GM12878 (cell line): ENCODE results near the gene SMU1. TPM values are rescaled to one million over a fixed set of nuclear protein-coding genes. Genes with fewer than 3 reads are reported as not detected.

Experiments used
- ATAC-seq: fragments of 200-7000 bp; cut with Tn5 transposase; 3 replicates; pipeline ENCODE4 v1.9.1; 2020; ENCODE audit warnings: mild to moderate bottlenecking, moderate library complexity
- BruUV-seq: library from RNA; stranded (reverse); fragments of 400-500 nt; replicated peaks from 2 replicates; lab custom pipeline; 2021; lab: Mats Ljungman, UMichigan
- CTCF ChIA-PET: fragments of 300-600 bp; sonication (Branson Sonifier 250); formaldehyde crosslinking; extraction: SDS; loops from one replicate; lab custom pipeline; 2021; ENCODE audit warnings: inconsistent platforms; lab: Yijun Ruan, JAX
- POLR2A ChIA-PET: fragments of 350-600 bp; formaldehyde crosslinking; extraction: SDS; loops from one replicate; lab custom pipeline; 2021; ENCODE audit warnings: inconsistent platforms; lab: Charles Lee
- RAD21 ChIA-PET: fragments of 300-600 bp; sonication (Branson Sonifier 250); formaldehyde crosslinking; loops from one replicate; lab custom pipeline; 2023; ENCODE audit warnings: antibody characterized with exemption; ENCODE audit not compliant: unreplicated experiment; lab: Charles Lee
- SMC1A ChIA-PET: fragments of 300-600 bp; sonication (Branson Sonifier 250); formaldehyde crosslinking; loops from one replicate; lab custom pipeline; 2023; ENCODE audit not compliant: unreplicated experiment, uncharacterized antibody; lab: Charles Lee
- DNase-seq: peaks from one replicate; pipeline ENCODE4 v3.0.0-alpha.2; 2011; ENCODE audit warnings: low read depth, low spot score
- FAIRE-seq: peaks from 3 replicates; lab custom pipeline; 2011; peaks lifted over from hg19 to GRCh38; lab: Jason Lieb, UNC
- H2AFZ ChIP-seq: 2 replicates; pipeline ENCODE4 v1.6.0; 2011; ENCODE audit warnings: low read depth, low read length, control low read depth; ENCODE audit not compliant: control insufficient read depth
- H3K27ac ChIP-seq: 2 replicates; pipeline ENCODE4 v1.5.1; 2011; ENCODE audit warnings: control low read depth; ENCODE audit not compliant: control insufficient read depth, insufficient read depth
- H3K27me3 ChIP-seq, 2 experiments: replicated peaks in 1 of 2; 2 replicates each; pipeline versions ENCODE4 v1.6.0 to v1.6.1; 2011; ENCODE audit warnings: low read length in 1 of 2; ENCODE audit not compliant: control insufficient read depth in 2 of 2, insufficient read depth in 2 of 2
- H3K36me3 ChIP-seq, 2 experiments: 2 replicates each; pipeline ENCODE4 v1.5.1; 2011; ENCODE audit warnings: low read length in 1 of 2; ENCODE audit not compliant: control insufficient read depth in 2 of 2, insufficient read depth in 2 of 2
- H3K4me1 ChIP-seq: 2 replicates; pipeline ENCODE4 v1.6.1; 2011; ENCODE audit warnings: mild to moderate bottlenecking, low read length, moderate library complexity, mixed read lengths; ENCODE audit not compliant: control insufficient read depth, insufficient read depth
- H3K4me2 ChIP-seq: 2 replicates; pipeline ENCODE4 v1.6.0; 2011; ENCODE audit warnings: control low read depth; ENCODE audit not compliant: control insufficient read depth, insufficient read depth
- H3K4me3 ChIP-seq: fragments of 200-600 bp; sonication (generic); 2 replicates; pipeline ENCODE4 v1.5.1; 2016
- H3K79me2 ChIP-seq: 2 replicates; pipeline ENCODE4 v1.6.0; 2011; ENCODE audit warnings: low read length; ENCODE audit not compliant: control insufficient read depth, insufficient read depth
- H3K9ac ChIP-seq: 2 replicates; pipeline ENCODE4 v1.8.0; 2011; ENCODE audit warnings: low read length, control low read depth, mixed read lengths; ENCODE audit not compliant: control insufficient read depth, insufficient read depth
- H3K9me3 ChIP-seq: replicated peaks from 3 replicates; pipeline ENCODE4 v1.5.1; 2011; ENCODE audit warnings: mild to moderate bottlenecking, low read length; ENCODE audit not compliant: control insufficient read depth, insufficient read depth
- H4K20me1 ChIP-seq: 2 replicates; pipeline ENCODE4 v1.6.0; 2011; ENCODE audit not compliant: control insufficient read depth, insufficient read depth
- E2F8 ChIP-seq: fragments of 450-650 bp; IDR thresholded peaks from 2 replicates; pipeline ENCODE4 v1.6.1; 2018; ENCODE audit warnings: mild to moderate bottlenecking, low read depth, moderate library complexity; ENCODE audit not compliant: partially characterized antibody
- HCFC1 ChIP-seq: fragments of 150-350 bp; IDR thresholded peaks from 2 replicates; pipeline ENCODE4 v1.6.1; 2014; ENCODE audit warnings: low read length
- IRF4 ChIP-seq: IDR thresholded peaks from 2 replicates; pipeline ENCODE4 v1.6.1; 2011; ENCODE audit warnings: low read depth, low read length
- LARP7 ChIP-seq: fragments of 450-650 bp; IDR thresholded peaks from 2 replicates; pipeline ENCODE4 v1.6.1; 2017; ENCODE audit warnings: mild to moderate bottlenecking
- MYC ChIP-seq: IDR thresholded peaks from 2 replicates; pipeline ENCODE4 v1.6.1; 2011; ENCODE audit warnings: mild to moderate bottlenecking, low read length, moderate library complexity, inconsistent platforms; ENCODE audit not compliant: insufficient read depth, insufficient replicate concordance, insufficient read length, severe bottlenecking
- NFYB ChIP-seq: IDR thresholded peaks from 2 replicates; pipeline ENCODE4 v1.6.1; 2011; ENCODE audit warnings: low read depth, mild to moderate bottlenecking, low read length, improper control_type of control experiment, moderate library complexity; ENCODE audit not compliant: insufficient read depth
- NR2C1 ChIP-seq: fragments of 450-650 bp; IDR thresholded peaks from 2 replicates; pipeline ENCODE4 v1.6.1; 2017; ENCODE audit warnings: antibody characterized with exemption, mild to moderate bottlenecking, moderate library complexity
- RB1 ChIP-seq: fragments of 450-650 bp; formaldehyde crosslinking; IDR thresholded peaks from 2 replicates; pipeline ENCODE4 v1.6.1; 2017; ENCODE audit warnings: mild to moderate bottlenecking, borderline replicate concordance
- RBBP5 ChIP-seq: fragments of 200-600 bp; sonication (generic); conservative IDR thresholded peaks from 2 replicates; pipeline ENCODE4 v1.6.1; 2016
- RUNX3 ChIP-seq: IDR thresholded peaks from 2 replicates; pipeline ENCODE4 v1.6.1; 2012; ENCODE audit warnings: low read length, inconsistent platforms
- SPI1 ChIP-seq: IDR thresholded peaks from 2 replicates; pipeline ENCODE4 v1.6.1; 2011; ENCODE audit warnings: low read depth, mild to moderate bottlenecking, low read length, moderate library complexity, borderline replicate concordance; ENCODE audit not compliant: insufficient read depth
- SUPT20H ChIP-seq: IDR thresholded peaks from 2 replicates; pipeline ENCODE4 v1.6.1; 2011; ENCODE audit warnings: low read depth, mild to moderate bottlenecking, low read length, moderate library complexity, borderline replicate concordance; ENCODE audit not compliant: control insufficient read depth
- ZNF217 ChIP-seq: fragments of 450-650 bp; IDR thresholded peaks from 2 replicates; pipeline ENCODE4 v1.6.1; 2017; ENCODE audit warnings: antibody characterized with exemption, mild to moderate bottlenecking
- ZNF622 ChIP-seq: fragments of 450-650 bp; IDR thresholded peaks from 2 replicates; pipeline ENCODE4 v1.6.1; 2017; ENCODE audit warnings: mild to moderate bottlenecking, inconsistent platforms
- ZSCAN29 ChIP-seq: fragments of 450-650 bp; IDR thresholded peaks from 2 replicates; pipeline ENCODE4 v1.6.1; 2017; ENCODE audit warnings: mild to moderate bottlenecking, moderate library complexity
- WGBS: methylation state at CpG from one replicate; pipeline ENCODE4 v1.1.6; 2016; ENCODE audit warnings: low lambda C conversion rate; ENCODE audit not compliant: insufficient replicate concordance, insufficient coverage; ENCODE audit errors: missing lambda C conversion rate; 5-methylcytosine and 5-hydroxymethylcytosine counted together
- in situ Hi-C: fragments of 300-500 bp; cut with MboI; formaldehyde crosslinking; loops from 9 replicates; pipeline ENCODE4 v1.14.3; 2018; ENCODE audit warnings: mixed read lengths
- intact Hi-C: fragments of 100-400 bp; cut with micrococcal nuclease; formaldehyde crosslinking; loops from one replicate; pipeline ENCODE4 v1.14.2; 2022; ENCODE audit not compliant: unreplicated experiment
- polyA plus RNA-seq, 11 experiments: library from polyadenylated mRNA; depleted of rRNA in 4 of 11; unstranded in 6 of 11; stranded (reverse) in 5 of 11; fragments of >200 nt; fragmentation: Nextera tagmentation in 4 of 11; fragmentation: Illumina TruSeq in 1 of 11; extraction: Ambion mirVana in 4 of 11; extraction: Trizol in 1 of 11; gene quantifications; 1 replicate in 1 of 11; 2 replicates in 10 of 11; pipeline versions ENCODE4 v1.2.1 to v1.2.3, GENCODE V29; 2011 to 2016; ENCODE audit warnings: inconsistent platforms in 2 of 11, missing spikeins in 2 of 11, low read depth in 1 of 11
- total RNA-seq, 4 experiments: library from RNA; depleted of rRNA in 3 of 4; stranded (reverse); fragments of >200 nt in 3 of 4; fragmentation: Illumina TruSeq in 1 of 4; extraction: Trizol in 1 of 4; gene quantifications; 2 replicates each; pipeline versions ENCODE4 v1.2.1 to v1.2.3, GENCODE V29; 2013 to 2021
- TF ChIP-seq, protein P1 (sequence below): IDR thresholded peaks from 2 replicates; pipeline ENCODE4 v1.6.1; 2012; ENCODE audit warnings: low read depth, low read length, improper control_type of control experiment
- TF ChIP-seq, protein P2 (sequence below): fragments of 450-650 bp; IDR thresholded peaks from 2 replicates; pipeline ENCODE4 v1.6.1; 2014; ENCODE audit warnings: mild to moderate bottlenecking

Gene SMU1
- total and polyA plus RNA-seq, 10 of the 15 experiments (the other 5 are each of a cell fraction or from before 2014, with no cell fraction given) = 18.5 to 34.6 (median 20.9) TPM

- H3K9ac ChIP-seq = peak overlapping the region; percentile 58
- WGBS = 1% methylated on average over 41 of the region's 41 CpGs
- no peaks in the 10 kb centered on the region for H3K79me2 ChIP-seq
- peak; percentile 88 for ATAC-seq
- RAD21 ChIA-PET = no interaction called here
- peak overlapping the region; percentile 64 for H2AFZ ChIP-seq
- intact Hi-C loops = no loop called here
- in situ Hi-C loops = no loop called here
- H3K27me3 ChIP-seq = no peaks in the 10 kb centered on the region
- peak overlapping the region; percentile 94 for H3K4me2 ChIP-seq
- peak overlapping the region; percentile 50 for H3K27ac ChIP-seq
- peak overlapping the region; percentile 31; the same call in 1 of the 2 replicates for H3K4me3 ChIP-seq
- SMC1A ChIA-PET = interaction anchor here (1.2 to 4.0 kb wide), 4 partner anchors 14 to 182 kb away, joined by 4 to 10 read pairs (median 8); no protein-coding TSS in a partner anchor
- no peaks in the 10 kb centered on the region for H4K20me1 ChIP-seq
- no TSS peak for BruUV-seq
- POLR2A ChIA-PET = interaction anchor here (1.0 to 1.5 kb wide), 4 partner anchors 15 to 43 kb away, joined by 3 to 6 read pairs (median 5); partner anchors contain the start of gene DNAJA1
- H3K4me1 ChIP-seq = peaks cover 6% of the 10 kb centered on the region
- CTCF ChIA-PET = interaction anchor here (0.6 to 3.1 kb wide), 4 partner anchors 17 to 1850 kb away, joined by 3 to 9 read pairs (median 4); no protein-coding TSS in a partner anchor
- peaks cover 1 to 9% of the 10 kb centered on the region in 2 experiments for H3K36me3 ChIP-seq
- H3K9me3 ChIP-seq = no peaks in the 10 kb centered on the region; the same call in 2 of the 3 replicates
- no peak for DNase-seq
- no peak for FAIRE-seq
- no peak for TF ChIP-seq ZSCAN29
- no peak for TF ChIP-seq NFYB
- TF ChIP-seq E2F8 = no peak
- TF ChIP-seq LARP7 = no peak
- TF ChIP-seq NR2C1 = no peak
- TF ChIP-seq HCFC1 = no peak
- TF ChIP-seq RBBP5 = no peak
- TF ChIP-seq RB1 = no peak
- no peak for TF ChIP-seq ZNF622
- TF ChIP-seq MYC = no peak
- TF ChIP-seq, protein P1, sequence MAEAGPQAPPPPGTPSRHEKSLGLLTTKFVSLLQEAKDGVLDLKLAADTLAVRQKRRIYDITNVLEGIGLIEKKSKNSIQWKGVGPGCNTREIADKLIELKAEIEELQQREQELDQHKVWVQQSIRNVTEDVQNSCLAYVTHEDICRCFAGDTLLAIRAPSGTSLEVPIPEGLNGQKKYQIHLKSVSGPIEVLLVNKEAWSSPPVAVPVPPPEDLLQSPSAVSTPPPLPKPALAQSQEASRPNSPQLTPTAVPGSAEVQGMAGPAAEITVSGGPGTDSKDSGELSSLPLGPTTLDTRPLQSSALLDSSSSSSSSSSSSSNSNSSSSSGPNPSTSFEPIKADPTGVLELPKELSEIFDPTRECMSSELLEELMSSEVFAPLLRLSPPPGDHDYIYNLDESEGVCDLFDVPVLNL = no peak
- TF ChIP-seq IRF4 = 0 out of 2 replicates have a peak, but pooled peaks have one; percentile 13
- peak; percentile 47 for TF ChIP-seq RUNX3
- TF ChIP-seq ZNF217 = no peak
- TF ChIP-seq, protein P2, sequence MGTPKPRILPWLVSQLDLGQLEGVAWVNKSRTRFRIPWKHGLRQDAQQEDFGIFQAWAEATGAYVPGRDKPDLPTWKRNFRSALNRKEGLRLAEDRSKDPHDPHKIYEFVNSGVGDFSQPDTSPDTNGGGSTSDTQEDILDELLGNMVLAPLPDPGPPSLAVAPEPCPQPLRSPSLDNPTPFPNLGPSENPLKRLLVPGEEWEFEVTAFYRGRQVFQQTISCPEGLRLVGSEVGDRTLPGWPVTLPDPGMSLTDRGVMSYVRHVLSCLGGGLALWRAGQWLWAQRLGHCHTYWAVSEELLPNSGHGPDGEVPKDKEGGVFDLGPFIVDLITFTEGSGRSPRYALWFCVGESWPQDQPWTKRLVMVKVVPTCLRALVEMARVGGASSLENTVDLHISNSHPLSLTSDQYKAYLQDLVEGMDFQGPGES = no peak
- TF ChIP-seq SPI1 = peak; percentile 53; the same call in 1 of the 2 replicates
- no peak for TF ChIP-seq SUPT20H
Observed at GRCh38 chr9:33044162-33044673, 32.3 kb downstream of the SMU1 start.
